Lung (tissue), 12 donors: ENCODE data around the gene TDRD5. TPM values are rescaled to one million over a fixed set of nuclear protein-coding genes. Genes with fewer than 3 reads are reported as not detected.

Experiments used
- ATAC-seq: fragments of 200-7000 bp; cut with Tn5 transposase; one replicate; pipeline ENCODE4 v1.9.1; 2020; ENCODE audit warnings: moderate number of reproducible peaks; ENCODE audit not compliant: insufficient read depth, low FRiP score
- DNase-seq, 3 donors: peaks; one replicate each; pipeline ENCODE4 v3.0.0-alpha.2; 2013 to 2017
- H3K27ac ChIP-seq, 2 donors: one replicate each; pipeline ENCODE4 v1.5.1; 2013; ENCODE audit warnings: mild to moderate bottlenecking in 2 of 2, moderate library complexity in 2 of 2, control low read depth in 1 of 2, inconsistent platforms in 1 of 2, low read depth in 1 of 2, low read length in 1 of 2
- H3K27me3 ChIP-seq, 3 donors: one replicate each; pipeline ENCODE4 v1.5.1; 2013; ENCODE audit warnings: low read length in 2 of 3; ENCODE audit not compliant: control insufficient read depth in 3 of 3, insufficient read depth in 3 of 3
- H3K36me3 ChIP-seq, 4 donors: one replicate each; pipeline ENCODE4 v1.5.1; 2013; ENCODE audit warnings: low read length in 4 of 4, mild to moderate bottlenecking in 1 of 4, moderate library complexity in 1 of 4; ENCODE audit not compliant: control insufficient read depth in 4 of 4, insufficient read depth in 4 of 4
- H3K4me1 ChIP-seq, 5 donors: one replicate each; pipeline ENCODE4 v1.5.1; 2013; ENCODE audit warnings: low read length in 5 of 5, mild to moderate bottlenecking in 2 of 5, moderate library complexity in 1 of 5; ENCODE audit not compliant: control insufficient read depth in 5 of 5, insufficient read depth in 5 of 5
- H3K4me3 ChIP-seq: one replicate; pipeline ENCODE4 v1.5.1; 2013; ENCODE audit warnings: mild to moderate bottlenecking, control low read depth, moderate library complexity
- H3K9ac ChIP-seq, 2 donors: one replicate each; pipeline ENCODE4 v1.5.1; 2013; ENCODE audit warnings: low read length in 2 of 2, control low read depth in 1 of 2; ENCODE audit not compliant: insufficient read depth in 1 of 2
- H3K9me3 ChIP-seq, 4 donors: one replicate each; pipeline ENCODE4 v1.5.1; 2013; ENCODE audit warnings: low read length in 3 of 4, mild to moderate bottlenecking in 1 of 4, moderate library complexity in 1 of 4; ENCODE audit not compliant: control insufficient read depth in 4 of 4, insufficient read depth in 3 of 4
- CTCF ChIP-seq: IDR thresholded peaks from 2 replicates; pipeline ENCODE4 v1.5.1; 2012; ENCODE audit warnings: mild to moderate bottlenecking; ENCODE audit errors: control extremely low read depth, extremely low read depth
- WGBS, 2 donors: extraction: QIAGEN DNeasy Blood & Tissue Kit; methylation state at CpG; one replicate each; pipeline ENCODE4 v1.1.7; 2013; 5-methylcytosine and 5-hydroxymethylcytosine counted together
- polyA plus RNA-seq, 2 donors: library from polyadenylated mRNA; stranded (reverse); fragments of 200-250 nt; gene quantifications; one replicate each; pipeline ENCODE4 v1.2.1, GENCODE V29; 2013
- total RNA-seq, 2 donors: library from RNA; depleted of rRNA in 1 of 2; stranded (reverse); fragments of >200 nt in 1 of 2; gene quantifications; one replicate each; pipeline ENCODE4 v1.2.1, GENCODE V29; 2014 to 2021
- donor health status: control.
- donor health status: control.
- donor health status: Bipolar disorder and iron deficiency.
- donor health status: healthy.
- donor health status: DM: yes; HTN: yes; CAD: no.

TDRD5 gene
- total and polyA plus RNA-seq, 4 donors, result 0.05 to 0.37 (median 0.15) TPM

DNA sequence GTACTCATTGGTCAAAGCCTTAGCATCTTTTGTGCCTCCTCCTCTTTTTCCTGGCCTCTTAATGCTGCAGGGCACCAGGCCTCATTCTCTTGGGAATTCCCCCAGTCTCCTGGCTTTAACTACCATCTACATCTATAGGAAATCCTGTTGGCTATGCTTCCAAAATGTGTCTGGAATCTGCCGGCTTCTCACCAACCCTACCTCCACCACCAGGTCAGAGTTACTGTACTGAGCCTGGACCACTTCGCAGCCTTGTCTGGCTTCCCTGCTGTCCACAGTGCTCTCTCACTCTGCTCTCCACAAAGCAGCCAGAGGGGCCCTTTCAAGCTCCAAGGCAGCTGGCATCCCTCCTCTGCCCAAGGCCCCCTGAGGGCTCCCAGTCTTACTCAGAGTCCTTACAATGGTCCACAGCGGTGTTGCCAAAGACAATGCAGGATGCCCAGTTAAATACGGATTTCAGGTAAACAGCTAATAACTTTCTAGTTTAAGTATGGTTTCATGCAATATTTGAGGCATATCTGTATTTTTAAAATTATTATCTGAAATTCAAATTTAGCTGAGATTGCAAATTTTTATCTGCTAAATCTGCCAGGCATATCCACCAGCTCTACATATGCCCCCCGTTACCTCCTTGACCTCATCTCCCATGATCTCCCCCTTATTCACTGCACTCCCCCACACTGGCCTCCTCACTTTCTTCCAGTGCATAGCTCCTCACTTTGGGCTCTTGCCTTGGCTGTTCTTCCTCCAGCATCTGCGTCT lies 117.0 kb downstream of the TDRD5 start:
- 77 to 81% methylated on average over 6 of the region's 6 CpGs for WGBS, 2 donors
- Histone ChIP-seq H3K36me3 (no peaks in the 10 kb centered on the region), H3K4me1 (peaks cover 0 to 6% (median 0%) of the 10 kb centered on the region in 5 donors), H3K9ac (no peak overlapping the region), H3K4me3 (no peak overlapping the region), H3K9me3 (no peaks in the 10 kb centered on the region), H3K27me3 (peaks cover 0 to 3% (median 0%) of the 10 kb centered on the region in 3 donors), H3K27ac (no peak overlapping the region)
- DNase-seq, result no peak
- no peak for TF ChIP-seq CTCF
- no peak for ATAC-seq

GRCh38 chr1:179709841-179710329 lies 118.3 kb downstream of the TDRD5 start:
- peak; percentile 41 for ATAC-seq

GRCh38 chr1:179714159-179714558 lies 122.5 kb downstream of the TDRD5 start:
- no peak for ATAC-seq
- 90 to 94% methylated on average over 1 of the region's 1 CpG for WGBS, 2 donors
- H3K27ac ChIP-seq, result no peak overlapping the region
- H3K4me3 ChIP-seq, result no peak overlapping the region
- peaks cover 0 to 6% (median 0%) of the 10 kb centered on the region in 5 donors for H3K4me1 ChIP-seq
- H3K27me3 ChIP-seq, result no peaks in the 10 kb centered on the region
- DNase-seq, result no peak
- H3K9ac ChIP-seq, result no peak overlapping the region
- no peaks in the 10 kb centered on the region for H3K36me3 ChIP-seq
- H3K9me3 ChIP-seq, result peaks cover 0 to 20% (median 3%) of the 10 kb centered on the region in 4 donors
- TF ChIP-seq CTCF, result no peak

More at GRCh38 chr1:179709841-179710329, 118.3 kb downstream of the TDRD5 start:
- peaks cover 0 to 3% (median 0%) of the 10 kb centered on the region in 3 donors for H3K27me3 ChIP-seq
- no peak overlapping the region for H3K9ac ChIP-seq
- H3K27ac ChIP-seq, result no peak overlapping the region
- H3K36me3 ChIP-seq, result no peaks in the 10 kb centered on the region
- 31 to 34% methylated on average over 5 of the region's 5 CpGs for WGBS, 2 donors
- H3K9me3 ChIP-seq, result peaks cover 0 to 5% (median 0%) of the 10 kb centered on the region in 4 donors
- peak; percentile 33 to 77 (median 61) for DNase-seq
- H3K4me3 ChIP-seq, result no peak overlapping the region
- peaks cover 0 to 6% (median 0%) of the 10 kb centered on the region in 5 donors for H3K4me1 ChIP-seq
- TF ChIP-seq CTCF, result no peak
